NCI-H510A (cell line): ENCODE results near the gene GPC5.

Source experiments
- DNase-seq: peaks from one replicate; lab custom pipeline; 2025; lab: John Stamatoyannopoulos, UW

The GPC5 gene

DNA sequence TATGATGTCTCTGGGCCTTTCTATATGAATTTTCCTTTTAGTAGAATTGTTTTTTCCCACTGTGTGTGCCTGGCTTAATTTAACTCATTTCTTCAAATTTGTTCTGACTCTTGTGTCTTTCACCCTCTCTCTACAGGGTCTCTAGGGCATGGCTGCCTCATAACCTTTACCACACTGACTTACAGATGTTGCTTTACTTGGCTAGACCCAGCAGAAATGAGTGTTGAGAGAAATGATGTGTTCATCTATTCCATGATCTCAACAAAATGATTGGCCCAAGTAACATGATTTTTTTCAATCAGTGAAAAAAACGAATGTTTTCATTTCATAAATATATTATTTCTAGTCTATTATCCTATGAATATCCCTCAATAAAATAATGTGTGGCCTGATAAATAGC lies 195.0 kb downstream of the GPC5 start:
- no peak for DNase-seq

DNA sequence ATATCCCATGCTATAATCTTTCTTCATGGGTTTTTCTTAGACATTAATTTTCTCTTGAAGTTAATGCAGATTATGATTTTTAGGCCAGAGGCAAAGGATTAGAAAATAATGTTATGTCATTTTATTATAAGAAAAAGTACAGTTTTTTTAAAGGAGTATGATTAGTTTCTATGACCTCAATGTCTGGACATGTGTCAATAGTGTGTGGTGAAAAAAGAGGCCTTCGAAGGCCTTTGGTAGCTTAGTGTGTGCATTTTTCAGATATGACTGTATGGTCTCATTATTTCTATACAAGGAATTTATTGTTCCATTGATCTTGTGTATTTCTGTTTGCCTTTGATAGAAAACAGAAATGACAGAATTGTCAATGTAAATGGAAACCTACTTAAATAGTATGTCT lies 195.6 kb downstream of the GPC5 start:
- no peak for DNase-seq

GRCh38 chr13:91595677-91596076 lies 197.3 kb downstream of the GPC5 start:
- no peak for DNase-seq

DNA sequence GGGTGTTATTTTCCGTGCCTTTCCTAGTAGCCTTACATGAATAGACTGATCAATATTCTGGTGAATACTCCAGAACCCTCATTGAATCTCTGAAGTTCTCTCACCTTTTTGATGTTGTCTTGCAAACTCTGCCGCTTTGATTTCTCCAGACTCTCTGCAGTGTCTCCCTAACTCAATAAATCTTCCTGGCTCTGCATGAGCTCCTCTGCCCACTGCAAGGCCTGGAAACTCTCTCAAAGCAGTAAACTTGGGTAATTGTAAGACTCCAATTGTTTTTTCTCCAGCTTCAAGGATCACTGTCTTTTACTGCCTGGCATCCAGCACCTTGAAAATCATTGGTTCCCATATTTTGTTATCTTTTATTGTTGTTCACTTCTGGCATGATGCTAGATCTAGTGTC lies 198.4 kb downstream of the GPC5 start:
- DNase-seq = no peak

- no peak for DNase-seq
Observed at GRCh38 chr13:91598655-91599054, 200.2 kb downstream of the GPC5 start.

DNA sequence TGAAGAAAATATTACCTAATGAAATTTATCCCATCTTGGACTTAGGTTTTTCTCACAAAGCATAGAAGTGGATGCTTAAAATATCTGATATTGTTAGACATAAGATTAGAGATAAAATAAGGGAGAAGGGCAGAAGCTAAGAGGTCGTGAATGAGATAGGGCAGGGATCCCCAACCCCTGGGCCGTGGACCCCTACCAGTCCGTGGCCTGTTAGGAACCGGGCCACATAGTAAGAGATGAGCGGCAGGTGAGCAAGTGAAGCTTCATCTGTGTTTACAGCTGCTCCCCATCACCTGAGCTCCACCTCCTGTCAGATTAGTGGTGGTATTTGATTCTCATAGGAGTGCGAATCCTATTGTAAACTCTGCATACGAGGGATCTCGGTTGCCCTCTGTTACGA lies 202.9 kb downstream of the GPC5 start:
- DNase-seq = no peak

DNA sequence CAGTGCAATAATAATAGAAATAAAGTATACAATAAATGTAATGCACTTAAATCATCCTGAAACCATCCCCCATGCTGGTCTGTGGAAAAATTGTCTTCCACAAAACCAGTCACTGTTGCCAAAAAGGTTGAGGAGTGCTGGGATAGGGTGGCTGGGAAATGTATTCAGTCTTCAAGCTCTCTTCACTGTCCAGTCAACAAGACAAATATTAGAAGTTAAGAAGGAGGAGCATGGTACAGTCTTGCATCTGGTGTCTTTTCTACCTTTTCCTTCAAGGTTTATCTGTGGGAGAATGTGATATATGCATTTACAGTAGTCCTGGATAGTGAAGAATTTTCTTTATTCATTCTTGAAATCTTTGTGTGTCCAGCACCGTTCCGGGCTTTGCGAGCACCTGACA lies 203.4 kb downstream of the GPC5 start:
- DNase-seq = no peak

DNA sequence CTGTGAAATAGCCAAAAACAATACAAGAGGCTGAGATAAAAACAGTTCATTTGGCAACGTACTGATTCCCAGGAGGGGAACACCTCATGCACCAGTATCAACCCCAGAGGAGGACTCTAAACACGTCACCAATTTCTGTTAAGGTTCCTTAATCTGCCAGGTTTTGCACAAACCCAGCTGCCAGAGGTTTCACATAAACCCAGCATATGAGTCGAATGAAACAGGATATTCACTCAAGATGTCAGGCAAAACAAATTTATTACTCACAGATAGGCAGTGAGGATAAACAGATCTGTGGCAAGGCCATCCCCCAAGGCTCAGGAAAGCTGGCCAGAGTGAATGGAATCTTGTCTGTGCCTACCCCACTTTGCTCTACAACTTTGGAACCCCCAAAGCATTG lies 210.9 kb downstream of the GPC5 start:
- no peak for DNase-seq

GRCh38 chr13:91618315-91618714 lies 219.9 kb downstream of the GPC5 start:
- DNase-seq = no peak

DNA sequence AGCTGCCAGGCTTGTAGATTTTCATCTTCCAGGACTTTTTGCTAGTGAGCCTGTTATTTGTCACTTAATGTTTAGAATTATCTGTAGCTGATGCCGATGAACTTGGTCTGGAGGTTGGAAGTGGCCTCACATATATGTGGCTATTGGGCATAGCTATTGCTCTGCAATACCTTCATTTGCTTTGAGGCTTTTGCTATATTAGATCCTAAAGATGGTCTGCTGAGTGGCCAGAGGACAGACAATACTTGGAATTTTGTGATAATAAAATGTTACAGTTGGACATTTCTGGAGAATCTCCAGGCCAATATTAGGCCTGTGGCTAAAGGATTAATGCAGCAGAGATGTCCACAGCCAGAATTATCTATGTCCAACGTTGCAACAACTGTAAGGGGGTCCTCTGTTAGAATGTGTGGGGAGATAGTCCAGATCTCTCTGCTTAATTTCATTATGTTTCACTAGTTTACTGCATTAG lies 222.3 kb downstream of the GPC5 start:
- DNase-seq = no peak

DNA sequence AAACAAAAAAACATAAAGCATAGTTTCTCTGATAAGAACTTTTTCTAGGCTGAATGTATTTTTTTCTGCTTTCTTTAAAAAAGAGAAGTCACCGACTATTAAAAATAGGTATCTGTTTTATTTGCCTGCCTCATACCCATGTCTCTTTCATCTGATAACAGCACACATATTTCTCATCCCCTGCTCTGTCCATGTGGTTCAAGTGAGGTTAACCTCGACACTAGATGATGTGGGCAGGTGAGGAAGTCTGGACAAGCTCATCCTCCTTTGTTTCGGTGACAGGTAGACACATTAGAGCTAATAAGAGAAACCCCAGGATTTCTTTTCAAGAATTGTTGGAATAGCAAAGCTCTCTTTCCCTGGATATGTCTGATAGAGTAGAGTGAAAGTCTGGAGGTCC lies 222.7 kb downstream of the GPC5 start:
- DNase-seq = no peak

- DNase-seq = no peak
Observed at GRCh38 chr13:91621963-91622362, 223.5 kb downstream of the GPC5 start.

GRCh38 chr13:91622778-91623550 lies 224.5 kb downstream of the GPC5 start:
- no peak for DNase-seq

DNA sequence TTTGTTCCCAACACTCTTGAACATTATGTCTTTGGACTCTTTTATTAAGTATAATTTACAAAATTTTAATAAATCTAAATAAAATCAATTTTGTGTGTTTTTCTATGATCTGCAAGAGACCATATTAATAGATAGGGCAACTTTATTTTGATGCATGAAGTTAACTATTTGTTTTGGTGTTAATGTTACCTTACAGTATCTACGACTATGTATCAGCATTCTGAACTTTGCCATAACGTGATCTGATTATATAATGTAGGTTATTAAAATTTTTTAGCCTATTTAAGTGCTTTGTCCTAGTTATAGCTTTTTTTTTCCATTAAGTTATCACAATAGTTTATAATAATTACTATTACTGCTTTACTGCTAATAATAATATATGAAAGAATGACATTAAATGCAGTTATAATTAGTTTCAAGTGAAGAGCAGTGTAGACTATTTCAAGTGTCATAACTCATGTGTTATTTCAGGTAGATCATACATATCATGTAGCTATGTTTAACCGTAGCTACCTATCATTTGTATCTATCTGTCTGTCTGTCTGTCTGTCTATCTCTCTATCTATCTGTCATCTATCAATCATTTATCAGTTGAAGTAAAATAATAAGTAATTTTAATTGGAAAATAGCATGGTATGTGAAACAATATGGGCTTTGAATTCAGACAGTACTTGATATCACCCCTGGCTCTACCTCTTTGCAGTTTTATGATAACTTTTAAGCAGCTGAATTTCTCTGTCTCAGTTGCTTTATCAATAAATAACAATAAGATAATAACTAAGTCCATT lies 229.7 kb downstream of the GPC5 start:
- no peak for DNase-seq

DNA sequence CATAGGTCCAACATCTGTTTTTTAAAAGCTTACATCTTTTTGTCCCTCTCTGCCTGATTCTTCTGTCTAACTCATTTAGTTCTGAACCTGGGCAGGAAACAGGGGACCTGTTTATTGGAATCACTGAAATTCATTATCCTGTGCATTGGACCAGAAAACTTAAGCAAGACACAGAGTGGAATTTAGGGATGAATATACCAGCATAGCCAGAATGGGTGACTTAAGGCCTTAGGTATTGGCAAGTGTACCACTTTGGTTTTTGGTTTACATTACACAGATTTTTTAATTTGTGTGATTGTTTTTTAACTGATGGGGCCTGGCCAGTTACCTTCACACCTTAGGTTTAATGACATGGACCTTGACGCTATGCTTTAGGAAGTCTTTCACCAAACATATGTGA lies 232.5 kb downstream of the GPC5 start:
- DNase-seq = no peak

DNA sequence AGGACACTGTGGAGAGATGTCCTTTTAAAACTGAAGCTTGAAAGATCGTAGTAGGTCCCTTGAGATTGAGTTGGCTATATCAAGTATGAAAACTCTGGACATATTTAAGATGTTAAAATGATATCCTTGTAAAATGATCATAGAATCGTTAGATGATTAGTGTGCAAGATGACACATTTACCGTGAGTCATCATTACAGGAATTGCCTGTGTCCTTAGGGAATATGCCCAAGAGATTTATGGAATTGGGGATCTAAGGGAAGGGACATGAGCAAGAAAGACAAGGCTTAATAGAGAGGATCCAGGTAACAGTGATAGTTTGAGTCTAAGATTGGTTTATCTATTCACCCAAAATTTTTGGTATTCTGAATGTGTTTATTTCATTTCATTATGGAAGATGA lies 233.7 kb downstream of the GPC5 start:
- DNase-seq = no peak

- DNase-seq = no peak
Observed at GRCh38 chr13:91639330-91639729, 240.9 kb downstream of the GPC5 start.

- DNase-seq = no peak
Observed at GRCh38 chr13:91643394-91643793, 245.0 kb downstream of the GPC5 start.

DNA sequence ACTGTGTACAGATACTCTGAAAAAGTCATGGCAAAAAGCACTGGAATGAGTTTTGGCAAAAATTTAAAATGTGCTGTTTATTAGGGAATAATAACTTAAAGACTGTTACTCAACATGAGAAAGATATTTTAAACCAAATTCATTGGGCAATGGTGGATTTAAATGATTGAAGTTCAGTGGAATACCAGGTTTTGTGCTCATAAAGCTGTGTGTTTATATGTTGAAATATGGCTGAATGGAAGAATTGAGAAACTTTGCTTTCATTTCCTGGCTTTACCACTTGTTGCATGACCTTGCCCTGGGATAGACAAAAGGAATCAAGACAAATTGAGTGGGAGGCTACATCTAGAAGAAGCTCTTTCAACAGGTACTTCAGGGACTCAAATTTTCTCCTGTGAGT lies 246.4 kb downstream of the GPC5 start:
- no peak for DNase-seq

GRCh38 chr13:91647361-91647990 lies 249.1 kb downstream of the GPC5 start:
- DNase-seq = no peak

GRCh38 chr13:91648012-91648411 lies 249.6 kb downstream of the GPC5 start:
- no peak for DNase-seq

DNA sequence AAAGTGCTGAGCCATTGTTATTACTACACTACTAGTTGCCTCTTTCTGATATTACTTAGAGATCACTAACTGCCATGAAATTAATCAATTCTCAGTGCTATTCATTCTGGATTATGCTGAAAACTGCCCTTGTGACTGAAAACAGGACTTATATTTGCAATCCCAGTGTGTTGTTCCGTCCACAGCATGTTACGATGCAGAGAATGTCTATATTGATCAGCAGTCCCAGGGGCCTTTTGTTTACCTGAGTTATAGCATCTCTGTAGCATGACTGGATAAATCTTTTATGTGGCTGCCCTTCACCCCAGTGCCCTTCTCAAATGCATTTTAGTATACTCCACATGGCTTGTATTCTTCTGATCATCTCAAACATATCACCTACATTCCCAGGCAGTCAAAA lies 251.0 kb downstream of the GPC5 start:
- no peak for DNase-seq
